ENCODE measurements around the gene MMP23B. TPM values are rescaled to one million over a fixed set of nuclear protein-coding genes. Genes with fewer than 3 reads are reported as not detected.
A peak's percentile ranks its signal among the peaks of the same experiment; 100 is the strongest.

The MMP23B gene
- total RNA-seq, 3 donors from 2014 or later, result 7.2 to 8.7 (median 7.4) TPM

- intact Hi-C loops (cut with DNase I, micrococcal nuclease), result no loop called here
- H3K9me3 ChIP-seq, result no peaks in the 10 kb centered on the region
- peaks cover 20% of the 10 kb centered on the region for H3K4me1 ChIP-seq (ENCODE audit: low read depth)
- no peaks in the 10 kb centered on the region for H3K36me3 ChIP-seq (ENCODE audit: low read depth)
- no peak overlapping the region for H3K4me3 ChIP-seq
- TF ChIP-seq, protein P1, sequence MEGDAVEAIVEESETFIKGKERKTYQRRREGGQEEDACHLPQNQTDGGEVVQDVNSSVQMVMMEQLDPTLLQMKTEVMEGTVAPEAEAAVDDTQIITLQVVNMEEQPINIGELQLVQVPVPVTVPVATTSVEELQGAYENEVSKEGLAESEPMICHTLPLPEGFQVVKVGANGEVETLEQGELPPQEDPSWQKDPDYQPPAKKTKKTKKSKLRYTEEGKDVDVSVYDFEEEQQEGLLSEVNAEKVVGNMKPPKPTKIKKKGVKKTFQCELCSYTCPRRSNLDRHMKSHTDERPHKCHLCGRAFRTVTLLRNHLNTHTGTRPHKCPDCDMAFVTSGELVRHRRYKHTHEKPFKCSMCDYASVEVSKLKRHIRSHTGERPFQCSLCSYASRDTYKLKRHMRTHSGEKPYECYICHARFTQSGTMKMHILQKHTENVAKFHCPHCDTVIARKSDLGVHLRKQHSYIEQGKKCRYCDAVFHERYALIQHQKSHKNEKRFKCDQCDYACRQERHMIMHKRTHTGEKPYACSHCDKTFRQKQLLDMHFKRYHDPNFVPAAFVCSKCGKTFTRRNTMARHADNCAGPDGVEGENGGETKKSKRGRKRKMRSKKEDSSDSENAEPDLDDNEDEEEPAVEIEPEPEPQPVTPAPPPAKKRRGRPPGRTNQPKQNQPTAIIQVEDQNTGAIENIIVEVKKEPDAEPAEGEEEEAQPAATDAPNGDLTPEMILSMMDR (IDR thresholded peaks at IDR 0.05), result no peak
- ATAC-seq (no peak), DNase-seq (no peak)
Observed at GRCh38 chr1:1612104-1612400, 19.9 kb upstream of the MMP23B start.

DNA sequence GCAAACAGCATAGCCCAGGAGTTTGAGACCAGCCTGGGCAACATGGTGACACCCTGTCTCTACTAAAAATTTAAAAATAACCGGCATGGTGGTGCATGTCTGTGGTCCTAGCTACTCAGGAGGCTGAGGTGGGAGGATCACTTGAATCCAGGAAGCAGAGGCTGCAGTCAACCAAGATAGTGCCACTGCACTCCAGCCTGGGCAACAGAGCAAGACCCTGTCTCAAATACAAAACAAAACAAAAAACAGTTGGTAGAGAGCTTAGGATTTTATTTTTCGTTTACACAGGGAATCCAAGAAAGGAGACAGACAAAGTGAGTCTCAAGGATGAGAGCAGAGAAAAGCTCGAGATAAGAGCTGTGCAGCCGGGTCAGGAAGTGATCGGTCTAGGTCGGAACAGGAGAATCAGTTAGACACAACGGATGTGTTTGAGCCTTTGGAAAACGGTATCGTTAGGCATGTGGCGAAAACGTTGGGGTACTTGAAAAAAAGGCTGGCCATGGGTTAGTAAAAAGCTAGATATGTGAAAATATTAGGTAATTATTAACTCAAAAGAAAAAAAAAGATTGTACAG is 18.4 kb upstream of the MMP23B start:
- DNase-seq (no peak), ATAC-seq (no peak)
- Histone ChIP-seq H3K4me3 (no peak overlapping the region), H3K36me3 (ENCODE audit: low read depth) (no peaks in the 10 kb centered on the region), H3K4me1 (ENCODE audit: low read depth) (peaks cover 23% of the 10 kb centered on the region), H3K9me3 (no peaks in the 10 kb centered on the region)
- TF ChIP-seq, protein P1 (IDR thresholded peaks at IDR 0.05), result no peak
- intact Hi-C loops (cut with DNase I, micrococcal nuclease), result no loop called here

DNA sequence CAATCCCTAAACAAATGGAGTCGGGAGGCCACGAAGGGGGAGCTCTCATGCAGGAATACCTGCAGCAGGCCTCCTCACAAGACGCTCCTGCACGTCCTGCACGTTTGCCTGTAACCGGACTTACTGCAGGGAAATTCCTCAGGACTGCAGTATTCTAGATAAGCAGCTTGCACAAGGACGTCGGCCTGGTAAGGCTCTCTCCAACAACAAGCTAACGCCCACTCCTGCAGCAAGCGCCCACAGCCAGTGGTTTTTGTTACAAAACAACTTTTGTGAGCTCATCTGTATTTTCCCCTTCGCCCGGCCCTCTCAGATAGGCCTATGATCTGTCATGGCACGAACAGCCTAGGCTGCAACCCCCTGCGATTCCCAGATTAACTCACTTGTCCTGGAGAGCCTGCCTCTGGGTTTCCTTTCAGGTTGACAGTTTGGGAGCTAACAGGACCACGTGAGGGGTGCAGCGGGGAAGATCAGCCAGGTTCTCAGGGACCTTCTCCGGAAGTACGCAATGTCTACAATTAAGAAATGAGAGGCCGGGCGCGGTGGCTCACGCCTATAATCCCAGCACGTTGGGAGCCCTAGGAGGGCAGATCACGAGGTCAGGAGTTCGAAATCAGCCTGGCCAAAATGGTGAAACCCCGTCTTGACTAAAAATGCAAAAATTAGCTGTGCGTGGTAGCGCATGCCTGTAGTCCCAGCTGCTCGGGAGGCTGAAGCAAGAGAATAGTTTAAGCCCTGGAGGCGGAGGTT is 17.6 kb upstream of the MMP23B start:
- TF ChIP-seq, protein P1 (IDR thresholded peaks at IDR 0.05), result no peak
- ATAC-seq (peak; percentile 14), DNase-seq (peak; percentile 55 to 75 (median 61))
- Histone ChIP-seq H3K36me3 (ENCODE audit: low read depth) (no peaks in the 10 kb centered on the region), H3K4me1 (ENCODE audit: low read depth) (peaks cover 23% of the 10 kb centered on the region), H3K4me3 (peak overlapping the region; percentile 80), H3K9me3 (no peaks in the 10 kb centered on the region)
- intact Hi-C loops (cut with DNase I, micrococcal nuclease), result no loop called here

DNA sequence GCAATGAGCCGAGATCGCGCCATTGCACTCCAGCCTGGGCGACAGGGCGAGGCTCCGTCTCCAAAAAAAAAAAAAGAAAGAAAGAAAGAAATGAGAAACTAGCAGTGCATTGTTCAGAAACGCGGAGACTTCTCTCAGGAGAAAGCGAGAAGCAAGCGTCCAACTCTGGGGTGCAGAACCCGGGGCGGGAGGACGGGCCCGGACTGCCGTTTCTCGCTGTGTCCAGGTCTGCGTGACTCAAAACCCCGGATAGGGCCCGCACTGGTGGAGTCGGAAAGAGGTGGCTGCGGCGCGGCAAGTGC is 17.1 kb upstream of the MMP23B start:
- H3K4me3 ChIP-seq, result peak overlapping the region; percentile 80
- ATAC-seq (no peak), DNase-seq (no peak)
- TF ChIP-seq, protein P1 (IDR thresholded peaks at IDR 0.05), result no peak
- H3K4me1 ChIP-seq (ENCODE audit: low read depth), result peaks cover 23% of the 10 kb centered on the region
- H3K9me3 ChIP-seq, result no peaks in the 10 kb centered on the region
- H3K36me3 ChIP-seq (ENCODE audit: low read depth), result no peaks in the 10 kb centered on the region
- intact Hi-C loops (cut with DNase I, micrococcal nuclease), result no loop called here

DNA sequence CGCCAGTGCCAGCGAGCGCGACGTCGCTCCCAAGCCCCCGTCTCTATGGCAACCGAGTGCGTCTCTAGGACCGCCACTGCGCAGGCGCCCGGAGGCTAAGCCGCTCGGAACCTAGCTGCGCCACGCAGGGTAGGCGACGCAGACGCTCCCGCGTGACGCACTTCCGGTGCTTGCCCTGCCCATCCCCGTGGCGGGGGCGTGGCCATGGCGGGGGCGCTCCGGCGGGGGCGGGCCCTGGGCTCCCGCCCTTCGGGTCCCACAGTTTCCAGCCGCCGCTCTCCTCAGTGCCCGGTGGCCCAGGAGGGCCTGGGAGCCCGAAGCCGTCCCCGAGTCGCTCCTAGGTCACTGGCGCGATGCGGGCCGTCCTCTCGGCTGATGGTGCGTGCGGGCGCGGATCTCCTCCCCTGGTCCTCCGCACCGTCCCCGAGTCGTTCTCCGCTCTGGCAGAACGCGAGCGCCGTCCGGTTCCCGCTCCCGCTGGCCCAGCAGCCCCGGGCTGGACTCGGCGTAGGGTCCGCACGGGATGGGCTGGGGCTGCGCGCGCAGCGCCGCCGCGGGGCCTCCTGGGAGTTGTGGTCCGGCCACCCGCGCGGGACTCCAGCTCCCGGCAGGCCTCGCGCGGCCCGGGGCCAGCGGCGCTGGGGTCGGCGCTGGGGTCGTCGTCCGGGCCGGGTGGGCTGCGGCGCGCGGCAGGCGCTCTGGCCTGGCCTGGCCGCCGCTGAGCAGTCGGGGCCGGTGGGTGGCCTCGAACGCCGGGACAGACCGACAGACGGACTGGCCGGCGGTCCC is 16.5 kb upstream of the MMP23B start, which contains the start of gene MIB2:
TSS of gene MIB2 (plus strand) at position 245 of the 789 bp plus-strand sequence. CDS start 7,953 bp downstream, outside the sequence.
- intact Hi-C loops (cut with DNase I, micrococcal nuclease), result no loop called here
- Histone ChIP-seq H3K4me3 (peak within 1 kb of the TSS; percentile 80), H3K36me3 (ENCODE audit: low read depth) (no peaks in the 10 kb centered on the region), H3K4me1 (ENCODE audit: low read depth) (peaks cover 23% of the 10 kb centered on the region), H3K9me3 (no peaks in the 10 kb centered on the region)
- ATAC-seq (peak; percentile 96), DNase-seq (peak; percentile 95 to 98 (median 98))
- TF ChIP-seq, protein P1 (IDR thresholded peaks at IDR 0.05), result no peak
